Suprapubic skin (tissue), 4 donors: ENCODE results near the gene ST3GAL5.
"Not testable (repeated sequence)": the region's sequence is repeated elsewhere in the genome, so short reads cannot be mapped to it uniquely, and the experiment has no call there.

Source experiments
- POLR2A ChIP-seq, 2 donors: fragments of 450-650 bp; IDR thresholded peaks; one replicate each; pipeline ENCODE4 v1.6.1; 2017; ENCODE audit warnings: antibody characterized with exemption in 2 of 2, mild to moderate bottlenecking in 2 of 2, moderate library complexity in 2 of 2
- POLR2AphosphoS5 ChIP-seq, 3 donors: sonication (generic); formaldehyde crosslinking; IDR thresholded peaks; one replicate each; pipeline ENCODE4 v1.6.1; 2017; ENCODE audit warnings: antibody characterized with exemption in 3 of 3
- TF ChIP-seq, protein P1 (sequence below), 2 donors: fragments of 200-600 bp in 1 of 2; fragments of 450-650 bp in 1 of 2; sonication (generic) in 1 of 2; IDR thresholded peaks; one replicate each; pipeline ENCODE4 v1.5.1; 2016 to 2019; ENCODE audit warnings: antibody characterized with exemption in 2 of 2, mild to moderate bottlenecking in 1 of 2, moderate library complexity in 1 of 2

DNA sequence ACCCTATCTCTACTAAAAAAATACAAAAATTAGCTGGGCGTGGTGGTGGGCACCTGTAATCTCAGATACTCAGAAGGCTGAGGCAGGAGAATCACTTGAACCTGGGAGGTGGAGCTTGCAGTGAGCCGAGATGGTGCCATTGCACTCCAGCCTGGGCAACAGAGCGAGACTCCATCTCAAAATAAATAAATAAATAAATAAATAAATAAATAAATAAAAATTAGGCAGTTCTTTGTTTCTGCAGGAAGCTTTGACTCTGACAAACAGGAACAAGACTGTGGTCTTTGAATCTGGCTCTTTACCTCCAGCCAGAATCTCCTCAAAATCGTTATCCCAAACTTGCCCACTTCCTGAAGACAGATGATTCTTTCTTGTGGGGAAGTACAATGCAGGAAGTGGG is 59.4 kb downstream of the ST3GAL5 start:
- TF ChIP-seq, protein P1, sequence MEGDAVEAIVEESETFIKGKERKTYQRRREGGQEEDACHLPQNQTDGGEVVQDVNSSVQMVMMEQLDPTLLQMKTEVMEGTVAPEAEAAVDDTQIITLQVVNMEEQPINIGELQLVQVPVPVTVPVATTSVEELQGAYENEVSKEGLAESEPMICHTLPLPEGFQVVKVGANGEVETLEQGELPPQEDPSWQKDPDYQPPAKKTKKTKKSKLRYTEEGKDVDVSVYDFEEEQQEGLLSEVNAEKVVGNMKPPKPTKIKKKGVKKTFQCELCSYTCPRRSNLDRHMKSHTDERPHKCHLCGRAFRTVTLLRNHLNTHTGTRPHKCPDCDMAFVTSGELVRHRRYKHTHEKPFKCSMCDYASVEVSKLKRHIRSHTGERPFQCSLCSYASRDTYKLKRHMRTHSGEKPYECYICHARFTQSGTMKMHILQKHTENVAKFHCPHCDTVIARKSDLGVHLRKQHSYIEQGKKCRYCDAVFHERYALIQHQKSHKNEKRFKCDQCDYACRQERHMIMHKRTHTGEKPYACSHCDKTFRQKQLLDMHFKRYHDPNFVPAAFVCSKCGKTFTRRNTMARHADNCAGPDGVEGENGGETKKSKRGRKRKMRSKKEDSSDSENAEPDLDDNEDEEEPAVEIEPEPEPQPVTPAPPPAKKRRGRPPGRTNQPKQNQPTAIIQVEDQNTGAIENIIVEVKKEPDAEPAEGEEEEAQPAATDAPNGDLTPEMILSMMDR (IDR thresholded peaks at IDR 0.05): not testable (repeated sequence)
- TF ChIP-seq POLR2A, POLR2AphosphoS5 (IDR thresholded peaks at IDR 0.05): not testable (repeated sequence)
